Activated CD4-positive, alpha-beta T cell treated with anti-CD3 and anti-CD28 coated beads, Interleukin-2, Interleukin-6, amounts not matched to agents 100 ng/mL and 50 ng/mL, durations not matched to agents 16 hours and 8 hours (primary cell): Measurements from ENCODE around the gene NHERF1.

ENCODE experiments used
- DNase-seq: peaks from one replicate; pipeline ENCODE4 v3.0.0-alpha.2; 2020

The NHERF1 gene

GRCh38 chr17:74815067-74815466, 66.6 kb downstream of the NHERF1 start:
- DNase-seq, result no peak

GRCh38 chr17:74815550-74816370, 67.3 kb downstream of the NHERF1 start:
- peak; percentile 8 for DNase-seq

- DNase-seq, result no peak
Measured at GRCh38 chr17:74816905-74817620, 68.6 kb downstream of the NHERF1 start.

GRCh38 chr17:74818291-74818938, 70.0 kb downstream of the NHERF1 start:
- no peak for DNase-seq
